GM18868 (cell line): ENCODE measurements around the gene SH3GL2.

ENCODE experiments used
- ATAC-seq: cut with Tn5 transposase; IDR thresholded peaks from one replicate; pipeline ENCODE4 v1.9.1; 2021; ENCODE audit warnings: mild to moderate bottlenecking, moderate library complexity; ENCODE audit not compliant: unreplicated experiment

SH3GL2 gene

DNA sequence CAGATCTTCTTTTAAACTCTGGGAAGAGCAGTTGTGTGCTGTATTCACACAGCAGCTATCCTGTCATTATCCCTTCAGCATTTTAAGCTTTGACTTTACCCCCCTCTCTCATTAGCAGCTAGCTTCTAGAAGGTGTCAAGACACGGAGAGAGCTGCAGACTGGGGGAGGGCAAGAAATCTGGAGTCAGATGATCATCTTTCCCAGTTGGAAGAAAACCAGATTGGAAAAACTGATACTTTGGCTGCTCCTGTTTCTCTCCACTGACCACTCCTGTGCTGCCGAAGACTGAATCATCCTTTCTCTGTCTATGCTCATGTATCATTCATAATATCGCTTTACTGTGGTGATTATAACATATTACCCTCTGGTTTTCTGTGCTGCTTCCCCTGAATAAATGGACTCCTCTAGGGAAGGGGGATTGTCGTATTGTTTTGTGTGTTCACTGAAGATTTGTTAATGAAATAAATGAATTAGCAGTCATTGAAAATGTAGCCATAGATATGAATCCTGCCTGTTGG is 75.1 kb downstream of the SH3GL2 start:
- ATAC-seq = no peak

GRCh38 chr9:17656889-17657288 is 78.0 kb downstream of the SH3GL2 start:
- ATAC-seq = no peak

- ATAC-seq = no peak
These were observed 79.4 kb downstream of the SH3GL2 start for GRCh38 chr9:17658237-17658636.

GRCh38 chr9:17660158-17660557 is 81.3 kb downstream of the SH3GL2 start:
- no peak for ATAC-seq

- ATAC-seq = no peak
These were observed 86.6 kb downstream of the SH3GL2 start for GRCh38 chr9:17665450-17665849.

DNA sequence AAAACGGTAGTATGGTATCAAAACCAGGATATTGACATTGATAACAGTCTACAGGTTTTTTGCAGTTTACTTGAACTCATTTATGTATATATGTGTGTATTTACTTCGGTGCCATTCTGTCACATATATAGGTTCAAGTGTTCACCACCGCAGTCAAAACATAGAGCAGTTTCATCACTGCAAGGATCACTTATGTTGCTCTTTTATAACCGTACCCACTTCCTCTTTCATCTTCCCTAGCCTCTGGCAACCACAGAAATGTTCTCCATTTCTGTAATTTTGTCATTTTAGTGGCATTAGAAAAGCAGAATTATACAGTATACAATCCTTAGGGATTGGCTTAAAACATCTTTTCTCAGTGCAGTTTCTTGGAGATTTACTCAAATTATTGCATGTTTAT is 90.3 kb downstream of the SH3GL2 start:
- peak; percentile 82 for ATAC-seq

DNA sequence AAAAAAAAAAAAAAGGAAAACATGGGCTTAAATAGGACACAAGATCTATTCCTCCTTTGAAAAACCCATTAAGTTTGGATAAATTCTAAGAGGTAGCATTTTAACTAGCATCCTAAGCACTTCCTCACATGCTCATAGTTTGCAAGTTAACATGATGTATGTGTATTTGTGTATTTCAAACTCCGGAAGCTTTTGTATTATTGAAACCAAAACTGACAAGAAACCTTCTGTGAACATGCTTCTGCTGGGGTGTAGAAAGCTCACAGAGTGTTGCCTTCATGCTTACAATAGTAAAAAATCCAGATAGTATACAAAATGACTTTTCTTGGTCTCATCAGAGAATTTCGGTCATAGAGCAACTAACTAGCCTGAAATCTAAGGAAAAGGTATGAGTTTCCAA is 103.8 kb downstream of the SH3GL2 start:
- ATAC-seq = no peak

GRCh38 chr9:17688834-17689233 is 110.0 kb downstream of the SH3GL2 start:
- no peak for ATAC-seq

DNA sequence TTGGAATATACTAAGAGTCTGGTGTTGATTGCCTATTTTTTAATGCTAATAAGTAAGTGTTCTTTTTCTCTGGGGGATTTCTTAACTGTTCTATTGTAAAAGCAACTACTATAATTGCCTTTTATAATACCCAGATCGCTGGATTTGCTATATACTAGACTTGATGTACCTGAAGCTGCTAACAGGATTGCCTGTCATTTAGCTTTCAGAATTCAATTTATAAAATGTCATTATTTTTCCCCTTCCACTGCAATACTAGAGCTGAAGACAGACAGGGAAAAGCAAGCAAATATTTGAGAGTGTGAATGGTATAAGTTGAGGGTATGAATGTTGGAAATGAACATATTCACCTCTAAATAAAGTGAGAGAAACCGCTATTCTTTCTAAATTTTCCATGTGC is 115.5 kb downstream of the SH3GL2 start:
- ATAC-seq = no peak

GRCh38 chr9:17695482-17695881 is 116.6 kb downstream of the SH3GL2 start:
- no peak for ATAC-seq

DNA sequence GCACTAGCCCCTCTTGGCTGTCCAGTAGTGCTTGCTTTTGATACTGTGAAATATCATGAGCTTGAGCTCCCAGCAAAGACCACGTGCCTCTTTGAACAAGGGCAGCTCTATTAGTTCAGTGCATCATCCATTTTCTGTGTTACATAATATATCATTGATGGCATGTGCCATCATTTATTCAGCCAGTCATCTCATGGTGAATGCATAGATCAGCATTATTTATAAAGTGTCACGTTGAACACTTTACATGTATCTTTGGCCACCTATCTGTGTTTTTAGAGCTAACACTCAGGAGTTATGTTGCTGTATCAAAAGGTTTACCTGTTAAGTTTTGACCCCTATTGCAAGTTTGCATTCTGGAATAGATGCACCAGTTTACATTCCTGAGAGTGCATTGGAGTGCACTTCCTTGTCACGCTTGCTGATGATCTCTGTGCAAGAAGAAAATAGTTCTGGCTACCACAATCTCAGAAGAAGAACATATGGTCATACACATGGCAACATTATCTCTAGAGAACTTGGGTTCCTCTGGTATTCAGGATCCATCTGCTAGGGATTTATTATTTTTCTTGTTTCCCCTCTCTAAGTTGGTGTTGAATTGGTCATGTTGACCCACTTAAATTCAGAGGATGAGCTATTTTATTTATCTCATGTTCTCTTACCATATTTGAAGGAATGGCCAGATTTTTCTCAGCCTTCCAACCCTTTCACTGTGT is 120.9 kb downstream of the SH3GL2 start:
- ATAC-seq = no peak

DNA sequence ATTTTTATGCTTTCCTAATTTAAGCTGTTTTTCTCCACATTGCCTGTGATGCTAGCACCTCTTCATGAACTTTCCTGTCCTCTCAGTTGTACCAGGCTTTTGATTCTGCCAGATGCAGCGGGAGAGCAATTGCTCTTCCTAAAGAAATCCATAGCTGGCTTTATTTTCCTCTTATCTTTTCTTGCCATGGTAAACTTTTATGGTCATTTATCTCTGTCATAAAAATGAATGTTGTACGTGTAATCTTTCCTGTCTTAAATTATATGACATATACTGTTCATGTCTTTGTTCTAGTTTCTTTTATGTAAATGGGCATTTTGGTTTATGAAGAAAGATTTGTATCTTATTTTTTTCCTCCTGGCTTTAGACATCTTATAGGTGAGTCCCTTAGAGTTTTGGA is 127.5 kb downstream of the SH3GL2 start:
- ATAC-seq = no peak

GRCh38 chr9:17719053-17719452 is 140.2 kb downstream of the SH3GL2 start:
- ATAC-seq = no peak

DNA sequence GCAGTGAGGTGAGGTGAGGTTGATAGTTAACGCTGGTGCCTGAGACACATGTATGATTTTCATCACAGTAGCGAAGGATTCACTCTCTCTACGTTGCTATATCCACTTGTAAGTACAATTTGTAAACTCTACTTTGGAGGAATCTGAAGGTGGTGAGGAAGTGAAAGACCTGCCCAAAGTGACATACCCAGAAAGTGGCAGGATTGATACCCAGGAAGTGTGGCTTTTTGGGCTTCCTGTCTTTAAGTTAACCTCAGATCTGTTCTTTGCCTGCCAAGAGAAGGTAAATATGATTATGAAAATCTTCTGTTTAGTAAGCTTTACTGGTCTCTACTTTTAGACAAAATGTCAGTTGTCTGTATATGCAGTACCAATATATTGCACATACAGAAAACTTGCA is 143.1 kb downstream of the SH3GL2 start:
- no peak for ATAC-seq

GRCh38 chr9:17723656-17724055 is 144.8 kb downstream of the SH3GL2 start:
- no peak for ATAC-seq

GRCh38 chr9:17725399-17726010 is 146.6 kb downstream of the SH3GL2 start:
- ATAC-seq = no peak

- ATAC-seq = no peak
These were observed 147.4 kb downstream of the SH3GL2 start for GRCh38 chr9:17726298-17726697.

- ATAC-seq = no peak
These were observed 152.0 kb downstream of the SH3GL2 start for GRCh38 chr9:17730899-17731298.

DNA sequence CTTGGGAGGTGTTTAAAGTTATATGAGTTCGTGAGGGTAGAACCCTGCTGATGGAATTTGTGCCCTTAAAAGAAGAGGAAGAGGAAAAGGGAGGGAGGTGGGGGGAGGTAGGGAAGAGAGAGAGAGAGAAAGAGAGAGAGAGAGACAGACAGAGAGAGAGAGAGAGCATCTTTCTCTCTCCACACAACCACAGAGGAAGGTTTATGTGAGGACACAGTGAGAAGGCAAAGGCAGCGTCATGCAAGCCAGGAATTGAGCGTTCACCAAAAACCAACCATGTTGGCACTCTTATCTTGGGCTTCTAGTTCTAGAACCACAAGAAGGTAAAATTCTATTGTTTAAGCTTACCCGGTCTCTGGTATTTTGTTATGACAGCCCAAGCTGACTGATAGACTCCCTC is 152.4 kb downstream of the SH3GL2 start:
- no peak for ATAC-seq

- ATAC-seq = no peak
These were observed 155.8 kb downstream of the SH3GL2 start for GRCh38 chr9:17734674-17735073.

GRCh38 chr9:17735859-17736258 is 157.0 kb downstream of the SH3GL2 start:
- ATAC-seq = no peak

GRCh38 chr9:17739022-17739421 is 160.2 kb downstream of the SH3GL2 start:
- no peak for ATAC-seq

GRCh38 chr9:17739736-17740135 is 160.9 kb downstream of the SH3GL2 start:
- no peak for ATAC-seq
